ENCODE results near the gene KLF11. TPM values are rescaled to one million over a fixed set of nuclear protein-coding genes. Genes with fewer than 3 reads are reported as not detected.

The KLF11 gene
- total and polyA plus RNA-seq, 9 of the 15 experiments (the other 6 are each of a cell fraction or from before 2014, with no cell fraction given): 2.1 to 13.4 (median 6.5) TPM

- TF ChIP-seq, protein P1, sequence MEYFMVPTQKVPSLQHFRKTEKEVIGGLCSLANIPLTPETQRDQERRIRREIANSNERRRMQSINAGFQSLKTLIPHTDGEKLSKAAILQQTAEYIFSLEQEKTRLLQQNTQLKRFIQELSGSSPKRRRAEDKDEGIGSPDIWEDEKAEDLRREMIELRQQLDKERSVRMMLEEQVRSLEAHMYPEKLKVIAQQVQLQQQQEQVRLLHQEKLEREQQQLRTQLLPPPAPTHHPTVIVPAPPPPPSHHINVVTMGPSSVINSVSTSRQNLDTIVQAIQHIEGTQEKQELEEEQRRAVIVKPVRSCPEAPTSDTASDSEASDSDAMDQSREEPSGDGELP (CRISPR knock-in tag; IDR thresholded peaks at IDR 0.05; ENCODE audit: borderline replicate concordance): 0 out of 2 replicates have a peak, but pooled peaks have one; percentile 13
- TF ChIP-seq, protein P2, sequence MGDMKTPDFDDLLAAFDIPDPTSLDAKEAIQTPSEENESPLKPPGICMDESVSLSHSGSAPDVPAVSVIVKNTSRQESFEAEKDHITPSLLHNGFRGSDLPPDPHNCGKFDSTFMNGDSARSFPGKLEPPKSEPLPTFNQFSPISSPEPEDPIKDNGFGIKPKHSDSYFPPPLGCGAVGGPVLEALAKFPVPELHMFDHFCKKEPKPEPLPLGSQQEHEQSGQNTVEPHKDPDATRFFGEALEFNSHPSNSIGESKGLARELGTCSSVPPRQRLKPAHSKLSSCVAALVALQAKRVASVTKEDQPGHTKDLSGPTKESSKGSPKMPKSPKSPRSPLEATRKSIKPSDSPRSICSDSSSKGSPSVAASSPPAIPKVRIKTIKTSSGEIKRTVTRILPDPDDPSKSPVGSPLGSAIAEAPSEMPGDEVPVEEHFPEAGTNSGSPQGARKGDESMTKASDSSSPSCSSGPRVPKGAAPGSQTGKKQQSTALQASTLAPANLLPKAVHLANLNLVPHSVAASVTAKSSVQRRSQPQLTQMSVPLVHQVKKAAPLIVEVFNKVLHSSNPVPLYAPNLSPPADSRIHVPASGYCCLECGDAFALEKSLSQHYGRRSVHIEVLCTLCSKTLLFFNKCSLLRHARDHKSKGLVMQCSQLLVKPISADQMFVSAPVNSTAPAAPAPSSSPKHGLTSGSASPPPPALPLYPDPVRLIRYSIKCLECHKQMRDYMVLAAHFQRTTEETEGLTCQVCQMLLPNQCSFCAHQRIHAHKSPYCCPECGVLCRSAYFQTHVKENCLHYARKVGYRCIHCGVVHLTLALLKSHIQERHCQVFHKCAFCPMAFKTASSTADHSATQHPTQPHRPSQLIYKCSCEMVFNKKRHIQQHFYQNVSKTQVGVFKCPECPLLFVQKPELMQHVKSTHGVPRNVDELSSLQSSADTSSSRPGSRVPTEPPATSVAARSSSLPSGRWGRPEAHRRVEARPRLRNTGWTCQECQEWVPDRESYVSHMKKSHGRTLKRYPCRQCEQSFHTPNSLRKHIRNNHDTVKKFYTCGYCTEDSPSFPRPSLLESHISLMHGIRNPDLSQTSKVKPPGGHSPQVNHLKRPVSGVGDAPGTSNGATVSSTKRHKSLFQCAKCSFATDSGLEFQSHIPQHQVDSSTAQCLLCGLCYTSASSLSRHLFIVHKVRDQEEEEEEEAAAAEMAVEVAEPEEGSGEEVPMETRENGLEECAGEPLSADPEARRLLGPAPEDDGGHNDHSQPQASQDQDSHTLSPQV (IDR thresholded peaks at IDR 0.05): 0 out of 2 replicates have a peak, but pooled peaks have one; percentile 21
- TF ChIP-seq ZNF175 (CRISPR knock-in tag; IDR thresholded peaks at IDR 0.05; ENCODE audit: low read depth) (no peak), ZC3H8 (IDR thresholded peaks at IDR 0.05) (no peak), TBL1XR1 (IDR thresholded peaks at IDR 0.05; ENCODE audit: low read length in 2 of 2) (no peak), NRF1 (conservative IDR thresholded peaks at IDR 0.05 in 1 of 2, IDR thresholded peaks at IDR 0.05 in 1 of 2) (no peak), REST (IDR thresholded peaks at IDR 0.05; ENCODE audit: borderline replicate concordance) (no peak), REST (CRISPR knock-in tag; IDR thresholded peaks at IDR 0.05; ENCODE audit: low read depth) (peak; percentile 42; the same call in 1 of the 2 replicates)
- TF ChIP-seq, protein P3, sequence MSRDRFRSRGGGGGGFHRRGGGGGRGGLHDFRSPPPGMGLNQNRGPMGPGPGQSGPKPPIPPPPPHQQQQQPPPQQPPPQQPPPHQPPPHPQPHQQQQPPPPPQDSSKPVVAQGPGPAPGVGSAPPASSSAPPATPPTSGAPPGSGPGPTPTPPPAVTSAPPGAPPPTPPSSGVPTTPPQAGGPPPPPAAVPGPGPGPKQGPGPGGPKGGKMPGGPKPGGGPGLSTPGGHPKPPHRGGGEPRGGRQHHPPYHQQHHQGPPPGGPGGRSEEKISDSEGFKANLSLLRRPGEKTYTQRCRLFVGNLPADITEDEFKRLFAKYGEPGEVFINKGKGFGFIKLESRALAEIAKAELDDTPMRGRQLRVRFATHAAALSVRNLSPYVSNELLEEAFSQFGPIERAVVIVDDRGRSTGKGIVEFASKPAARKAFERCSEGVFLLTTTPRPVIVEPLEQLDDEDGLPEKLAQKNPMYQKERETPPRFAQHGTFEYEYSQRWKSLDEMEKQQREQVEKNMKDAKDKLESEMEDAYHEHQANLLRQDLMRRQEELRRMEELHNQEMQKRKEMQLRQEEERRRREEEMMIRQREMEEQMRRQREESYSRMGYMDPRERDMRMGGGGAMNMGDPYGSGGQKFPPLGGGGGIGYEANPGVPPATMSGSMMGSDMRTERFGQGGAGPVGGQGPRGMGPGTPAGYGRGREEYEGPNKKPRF (IDR thresholded peaks at IDR 0.05; ENCODE audit: low read depth, low read length): no peak
These were observed 819 bp upstream of the KLF11 start (continued) for GRCh38 chr2:10042301-10043161.
